Right atrium auricular region (tissue), 2 donors: ENCODE data around the gene VSTM2L. TPM values are rescaled to one million over a fixed set of nuclear protein-coding genes. Genes with fewer than 3 reads are reported as not detected.

ENCODE experiments used
- DNase-seq: peaks from one replicate; pipeline ENCODE4 v3.0.0-alpha.2; 2019; ENCODE audit warnings: low spot score
- H3K27ac ChIP-seq, 2 donors: fragments of 200-600 bp; sonication (generic); 1 replicate in 1 of 2; 2 replicates in 1 of 2; pipeline ENCODE4 v1.5.1; 2016 to 2019
- H3K27me3 ChIP-seq, 2 donors: fragments of 200-600 bp; sonication (generic); one replicate each; pipeline versions ENCODE4 v1.5.1 to v1.6.0; 2017 to 2019
- H3K36me3 ChIP-seq: fragments of 200-600 bp; sonication (generic); one replicate; pipeline ENCODE4 v1.5.1; 2016
- H3K4me1 ChIP-seq, 2 donors: fragments of 200-600 bp; sonication (generic); one replicate each; pipeline versions ENCODE4 v1.5.1 to v1.6.0; 2017 to 2019
- H3K4me3 ChIP-seq, 2 donors: fragments of 200-600 bp; sonication (generic); 1 replicate in 1 of 2; 2 replicates in 1 of 2; pipeline ENCODE4 v1.5.1; 2017 to 2019; ENCODE audit warnings: mild to moderate bottlenecking in 1 of 2, moderate library complexity in 1 of 2
- H3K9me3 ChIP-seq, 2 donors: fragments of 200-600 bp; sonication (generic); one replicate each; pipeline ENCODE4 v1.5.1; 2019
- total RNA-seq, 2 donors: library from RNA; depleted of rRNA; stranded (reverse); fragments of >200 nt; gene quantifications; one replicate each; pipeline ENCODE4 v1.1.0, GENCODE V29; 2016
- TF ChIP-seq, protein P1 (sequence below), 2 donors: fragments of 200-600 bp; sonication (generic); IDR thresholded peaks; one replicate each; pipeline ENCODE4 v1.5.1; 2019; ENCODE audit warnings: antibody characterized with exemption in 2 of 2

VSTM2L gene
- total RNA-seq, 2 donors from 2014 or later, result 97.4 to 303 TPM

DNA sequence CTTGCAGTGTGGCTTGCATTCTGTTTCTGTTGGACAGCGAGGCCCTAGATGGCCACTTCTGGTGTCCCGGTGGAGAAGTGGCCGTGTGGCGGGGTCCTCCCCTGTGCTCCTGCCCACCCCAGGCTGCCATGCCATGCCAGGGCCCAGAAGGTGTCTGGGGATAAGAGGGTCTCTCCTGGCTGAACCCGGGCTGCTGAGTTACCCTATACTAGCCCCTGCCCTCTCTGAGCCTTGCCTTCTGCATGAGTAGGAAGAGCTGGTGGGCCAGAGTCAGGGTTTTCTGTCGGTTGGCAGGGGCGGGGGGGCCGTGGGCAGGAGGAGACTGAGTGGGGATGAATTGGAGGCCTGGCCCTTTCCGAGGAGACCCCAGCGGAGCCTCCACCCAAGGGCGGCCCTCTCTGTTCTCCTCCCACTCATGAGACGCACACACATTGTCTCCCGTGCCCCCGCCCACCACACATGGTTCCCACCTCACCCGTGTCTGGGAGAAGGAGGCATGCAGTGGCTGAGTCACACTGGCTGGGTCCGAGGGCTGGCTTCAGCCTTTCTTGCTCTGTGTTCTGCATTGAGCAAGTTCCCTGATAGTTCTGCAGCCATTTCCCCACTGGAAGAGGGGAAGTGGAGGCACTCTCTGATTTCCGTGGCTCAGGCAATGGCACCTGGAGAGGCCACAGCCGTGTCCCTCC, 24.6 kb downstream of the VSTM2L start:
- H3K4me1 ChIP-seq, result peaks cover 0 to 45% of the 10 kb centered on the region in 2 donors
- no peaks in the 10 kb centered on the region for H3K9me3 ChIP-seq
- H3K4me3 ChIP-seq, result no peak overlapping the region
- no peak for DNase-seq
- no peaks in the 10 kb centered on the region for H3K27me3 ChIP-seq
- peaks cover 3% of the 10 kb centered on the region for H3K36me3 ChIP-seq
- H3K27ac ChIP-seq, result no peak overlapping the region
- TF ChIP-seq, protein P1, sequence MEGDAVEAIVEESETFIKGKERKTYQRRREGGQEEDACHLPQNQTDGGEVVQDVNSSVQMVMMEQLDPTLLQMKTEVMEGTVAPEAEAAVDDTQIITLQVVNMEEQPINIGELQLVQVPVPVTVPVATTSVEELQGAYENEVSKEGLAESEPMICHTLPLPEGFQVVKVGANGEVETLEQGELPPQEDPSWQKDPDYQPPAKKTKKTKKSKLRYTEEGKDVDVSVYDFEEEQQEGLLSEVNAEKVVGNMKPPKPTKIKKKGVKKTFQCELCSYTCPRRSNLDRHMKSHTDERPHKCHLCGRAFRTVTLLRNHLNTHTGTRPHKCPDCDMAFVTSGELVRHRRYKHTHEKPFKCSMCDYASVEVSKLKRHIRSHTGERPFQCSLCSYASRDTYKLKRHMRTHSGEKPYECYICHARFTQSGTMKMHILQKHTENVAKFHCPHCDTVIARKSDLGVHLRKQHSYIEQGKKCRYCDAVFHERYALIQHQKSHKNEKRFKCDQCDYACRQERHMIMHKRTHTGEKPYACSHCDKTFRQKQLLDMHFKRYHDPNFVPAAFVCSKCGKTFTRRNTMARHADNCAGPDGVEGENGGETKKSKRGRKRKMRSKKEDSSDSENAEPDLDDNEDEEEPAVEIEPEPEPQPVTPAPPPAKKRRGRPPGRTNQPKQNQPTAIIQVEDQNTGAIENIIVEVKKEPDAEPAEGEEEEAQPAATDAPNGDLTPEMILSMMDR (IDR thresholded peaks at IDR 0.05), result no peak

DNA sequence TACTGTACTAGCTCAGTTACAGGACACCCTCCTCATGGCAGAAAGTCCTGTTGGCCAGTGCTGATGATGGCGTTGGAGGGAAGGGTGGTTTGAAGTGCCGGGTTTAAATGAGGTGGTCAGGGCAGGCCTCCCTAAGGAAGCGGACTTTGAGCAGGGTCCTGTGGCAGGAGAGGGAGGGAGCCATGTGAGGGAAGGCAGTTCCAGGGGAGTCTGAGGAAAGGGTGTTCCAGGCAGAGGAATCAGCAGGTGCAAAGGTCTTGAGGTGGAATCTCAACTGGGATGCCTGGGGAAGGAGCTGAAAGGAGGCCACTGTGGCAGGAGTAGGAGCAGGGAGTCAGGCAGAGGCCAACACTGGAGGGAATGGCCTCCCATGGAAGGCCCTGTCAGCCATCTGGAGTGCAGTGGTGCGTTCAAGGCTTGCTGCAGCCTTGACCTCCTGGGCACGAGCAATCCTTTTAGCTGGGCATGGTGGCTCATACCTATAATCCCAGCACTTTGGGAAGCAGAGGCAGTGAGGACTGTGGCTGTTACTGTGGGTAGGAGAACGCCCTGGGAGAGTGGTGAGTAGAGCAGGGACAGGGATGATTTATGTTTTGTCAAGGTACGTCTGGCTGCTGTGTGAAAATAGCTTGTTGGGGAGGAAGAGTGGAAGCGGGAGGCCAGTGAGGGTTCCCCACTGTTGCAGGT, 26.2 kb downstream of the VSTM2L start:
- Histone ChIP-seq H3K9me3 (no peaks in the 10 kb centered on the region), H3K36me3 (peaks cover 3% of the 10 kb centered on the region), H3K27me3 (no peaks in the 10 kb centered on the region), H3K4me1 (peaks cover 0 to 45% of the 10 kb centered on the region in 2 donors), H3K4me3 (no peak overlapping the region), H3K27ac (no peak overlapping the region)
- TF ChIP-seq, protein P1 (IDR thresholded peaks at IDR 0.05), result no peak
- DNase-seq, result no peak

DNA sequence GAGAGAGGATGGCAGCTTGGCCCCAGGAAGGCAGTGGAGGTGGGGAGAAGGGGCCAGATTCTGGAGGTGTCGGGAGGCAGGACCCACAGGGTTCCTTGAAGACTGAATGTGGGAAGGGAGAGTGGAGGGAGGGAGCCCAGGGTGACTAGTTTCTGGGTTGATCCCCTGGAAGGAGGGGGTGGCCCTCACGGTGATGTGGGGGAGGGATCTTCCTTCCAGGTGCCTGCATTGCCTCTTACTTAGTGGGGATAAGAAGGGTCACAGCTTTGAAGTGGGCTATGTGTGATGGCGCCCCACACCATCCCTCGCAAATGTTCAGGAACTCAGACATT, 26.7 kb downstream of the VSTM2L start:
- peak overlapping the region in 1 of 2 donors; percentile 32 for H3K27ac ChIP-seq
- H3K27me3 ChIP-seq, result no peaks in the 10 kb centered on the region
- peaks cover 6% of the 10 kb centered on the region for H3K36me3 ChIP-seq
- no peak overlapping the region for H3K4me3 ChIP-seq
- H3K9me3 ChIP-seq, result no peaks in the 10 kb centered on the region
- DNase-seq, result no peak
- TF ChIP-seq, protein P1 (IDR thresholded peaks at IDR 0.05), result no peak
- peaks cover 0 to 45% of the 10 kb centered on the region in 2 donors for H3K4me1 ChIP-seq

DNA sequence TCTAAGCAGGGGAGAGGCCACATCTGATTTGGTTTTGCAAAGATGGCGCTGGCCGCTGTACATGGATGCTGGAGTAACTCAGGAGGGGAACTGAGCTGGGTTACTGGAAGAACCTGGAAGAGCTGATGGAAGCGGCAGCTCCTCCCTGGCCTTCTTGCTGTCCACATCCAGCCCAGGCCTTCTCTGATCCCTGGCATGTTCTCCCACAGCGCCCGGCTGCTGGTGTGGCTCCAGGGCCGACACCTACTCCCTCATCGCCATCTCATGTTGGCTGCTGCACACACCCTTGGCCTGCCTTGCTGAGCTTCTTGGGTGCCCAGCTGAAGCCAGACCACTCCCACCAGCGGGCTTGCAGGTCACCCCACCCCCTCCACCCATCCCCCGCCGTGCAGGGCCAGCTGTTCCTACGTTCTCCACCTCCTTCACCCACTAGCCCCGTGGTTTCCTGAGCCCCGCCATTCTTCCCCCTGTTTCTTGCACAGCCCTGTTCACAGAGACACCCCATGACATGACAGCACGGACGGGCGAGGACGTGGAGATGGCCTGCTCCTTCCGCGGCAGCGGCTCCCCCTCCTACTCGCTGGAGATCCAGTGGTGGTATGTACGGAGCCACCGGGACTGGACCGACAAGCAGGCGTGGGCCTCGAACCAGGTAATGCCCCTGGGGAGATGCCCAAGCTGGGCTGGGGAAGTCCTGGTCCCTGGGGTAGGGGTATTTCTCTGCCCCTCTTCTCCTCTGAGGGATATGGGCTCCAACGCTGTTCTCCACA, 28.4 kb downstream of the VSTM2L start:
- Histone ChIP-seq H3K27me3 (no peaks in the 10 kb centered on the region), H3K27ac (peak overlapping the region in 1 of 2 donors; percentile 32), H3K4me1 (peaks cover 0 to 43% of the 10 kb centered on the region in 2 donors), H3K36me3 (peaks cover 11% of the 10 kb centered on the region), H3K9me3 (no peaks in the 10 kb centered on the region), H3K4me3 (no peak overlapping the region)
- DNase-seq, result no peak
- TF ChIP-seq, protein P1 (IDR thresholded peaks at IDR 0.05), result no peak

DNA sequence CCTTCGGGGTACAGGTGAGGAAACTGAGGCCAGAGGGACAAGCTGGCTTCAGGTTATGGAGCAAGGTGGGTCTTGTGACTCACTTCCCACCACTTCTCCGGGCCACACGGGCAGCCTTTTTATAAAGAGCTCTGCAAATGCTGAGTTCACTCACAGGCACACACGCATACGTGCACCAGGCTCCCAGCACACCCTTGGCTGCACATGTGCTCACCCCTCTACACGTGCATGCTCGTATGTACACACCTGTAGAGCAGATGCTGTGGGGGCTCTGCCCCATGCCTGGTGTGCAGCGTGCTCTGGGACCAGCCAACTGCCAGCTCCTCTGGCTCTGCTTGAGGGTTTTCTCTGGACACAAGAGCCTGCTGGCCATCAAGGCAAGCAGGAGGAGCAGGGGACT, 29.1 kb downstream of the VSTM2L start:
- H3K36me3 ChIP-seq, result peaks cover 11% of the 10 kb centered on the region
- H3K27me3 ChIP-seq, result no peaks in the 10 kb centered on the region
- peaks cover 0 to 38% of the 10 kb centered on the region in 2 donors for H3K4me1 ChIP-seq
- no peak overlapping the region for H3K27ac ChIP-seq
- no peaks in the 10 kb centered on the region for H3K9me3 ChIP-seq
- TF ChIP-seq, protein P1 (IDR thresholded peaks at IDR 0.05), result no peak
- no peak for DNase-seq
- no peak overlapping the region for H3K4me3 ChIP-seq
